GM12801 (cell line): Measurements from ENCODE around the gene KPNA3.

Experiments
- TF ChIP-seq, protein P1 (sequence below): IDR thresholded peaks from one replicate; pipeline ENCODE4 v1.5.1; 2011; ENCODE audit warnings: control low read depth; ENCODE audit not compliant: insufficient read length; ENCODE audit errors: extremely low read depth

Gene KPNA3

GRCh38 chr13:49664606-49665005 is 127.9 kb downstream of the KPNA3 start:
- TF ChIP-seq, protein P1, sequence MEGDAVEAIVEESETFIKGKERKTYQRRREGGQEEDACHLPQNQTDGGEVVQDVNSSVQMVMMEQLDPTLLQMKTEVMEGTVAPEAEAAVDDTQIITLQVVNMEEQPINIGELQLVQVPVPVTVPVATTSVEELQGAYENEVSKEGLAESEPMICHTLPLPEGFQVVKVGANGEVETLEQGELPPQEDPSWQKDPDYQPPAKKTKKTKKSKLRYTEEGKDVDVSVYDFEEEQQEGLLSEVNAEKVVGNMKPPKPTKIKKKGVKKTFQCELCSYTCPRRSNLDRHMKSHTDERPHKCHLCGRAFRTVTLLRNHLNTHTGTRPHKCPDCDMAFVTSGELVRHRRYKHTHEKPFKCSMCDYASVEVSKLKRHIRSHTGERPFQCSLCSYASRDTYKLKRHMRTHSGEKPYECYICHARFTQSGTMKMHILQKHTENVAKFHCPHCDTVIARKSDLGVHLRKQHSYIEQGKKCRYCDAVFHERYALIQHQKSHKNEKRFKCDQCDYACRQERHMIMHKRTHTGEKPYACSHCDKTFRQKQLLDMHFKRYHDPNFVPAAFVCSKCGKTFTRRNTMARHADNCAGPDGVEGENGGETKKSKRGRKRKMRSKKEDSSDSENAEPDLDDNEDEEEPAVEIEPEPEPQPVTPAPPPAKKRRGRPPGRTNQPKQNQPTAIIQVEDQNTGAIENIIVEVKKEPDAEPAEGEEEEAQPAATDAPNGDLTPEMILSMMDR = no peak

- TF ChIP-seq, protein P1 = no peak
Observed at GRCh38 chr13:49657241-49657641, 135.2 kb downstream of the KPNA3 start.

- TF ChIP-seq, protein P1 = no peak
Observed at GRCh38 chr13:49655906-49656305, 136.6 kb downstream of the KPNA3 start.

- TF ChIP-seq, protein P1 = no peak
Observed at GRCh38 chr13:49654011-49654410, 138.5 kb downstream of the KPNA3 start.

- TF ChIP-seq, protein P1 = no peak
Observed at GRCh38 chr13:49653478-49653877, 139.0 kb downstream of the KPNA3 start.

DNA sequence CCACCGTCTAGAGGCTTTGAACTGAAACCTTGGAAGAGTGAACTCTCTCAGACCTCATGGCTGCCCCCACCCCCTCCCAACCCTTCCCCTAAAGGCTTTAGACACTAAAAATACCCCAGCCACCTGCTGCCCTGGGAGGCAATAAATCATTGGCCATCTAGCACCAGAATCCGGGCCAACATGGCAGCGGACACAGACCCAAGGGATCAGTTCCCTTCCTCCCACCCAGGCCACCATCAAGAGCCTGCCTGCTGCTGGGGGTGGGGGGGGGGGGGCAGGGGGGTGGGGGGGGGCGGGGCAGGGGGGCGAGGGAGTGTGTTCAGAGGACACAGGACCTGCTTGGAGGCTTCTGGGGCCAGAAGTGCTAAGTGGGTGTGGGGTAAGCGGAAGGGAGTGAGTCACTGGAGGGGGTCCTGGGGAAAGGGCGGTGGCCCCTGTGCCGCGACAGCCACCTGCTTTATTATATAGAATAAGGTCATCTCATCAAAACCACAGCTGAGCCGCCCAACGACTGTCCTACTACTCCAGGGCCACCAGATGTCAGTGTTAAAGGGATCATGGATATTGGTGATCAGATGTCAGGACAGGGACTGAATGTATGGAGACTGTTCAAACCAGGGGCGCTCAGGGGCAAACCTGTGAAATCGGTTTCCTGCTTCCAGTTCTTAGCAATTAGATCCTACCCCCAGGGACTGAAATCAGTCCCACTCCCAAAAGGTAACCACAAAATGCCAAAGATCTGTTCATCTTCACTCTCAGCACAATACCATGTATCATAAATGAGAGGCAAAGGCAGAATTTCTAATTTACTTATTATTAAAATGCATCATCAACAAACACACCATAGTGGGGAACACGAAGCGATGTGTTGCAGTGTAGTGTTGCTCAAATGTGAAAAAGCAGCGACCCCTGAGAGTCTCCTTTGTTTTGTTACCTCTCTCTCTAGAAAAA is 139.9 kb downstream of the KPNA3 start:
- TF ChIP-seq, protein P1 = no peak

DNA sequence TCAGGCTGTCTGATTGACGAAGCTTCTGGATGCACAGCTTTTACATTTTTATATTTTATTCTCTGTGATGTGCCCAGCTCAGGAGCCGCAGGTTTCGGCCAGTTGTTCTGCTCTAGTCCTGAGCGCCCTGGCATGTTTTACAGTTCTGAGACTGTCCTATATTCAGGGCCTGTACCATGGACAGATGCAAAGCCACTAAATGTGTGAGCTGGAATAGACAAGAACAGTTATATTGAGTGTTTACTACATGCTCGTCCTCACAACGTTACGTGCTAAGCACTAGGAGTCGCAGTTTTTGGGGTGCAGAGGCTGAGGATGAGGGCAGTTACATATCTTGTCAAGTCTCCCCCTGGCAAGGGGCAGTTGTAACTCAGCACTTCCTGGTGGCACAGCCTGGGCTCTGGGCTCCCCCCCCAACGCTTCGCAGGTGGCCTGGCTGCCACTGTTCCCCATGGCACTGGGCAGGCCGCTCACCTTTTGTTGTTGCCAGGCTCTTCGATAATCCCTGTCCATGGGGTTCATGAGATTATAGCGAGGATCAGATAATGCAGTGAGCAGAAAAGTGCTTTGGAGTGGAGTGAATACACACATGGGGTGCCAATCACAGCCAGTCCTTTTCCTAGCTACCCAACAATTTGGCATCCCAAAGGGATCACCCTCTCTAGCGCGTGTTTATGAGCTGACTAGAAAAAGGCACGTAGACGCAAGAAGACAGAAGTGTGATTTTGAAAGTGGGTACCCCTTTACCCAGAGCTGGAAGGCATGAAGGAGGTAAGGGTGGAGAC is 140.7 kb downstream of the KPNA3 start:
- TF ChIP-seq, protein P1 = no peak
